ENCODE results near the gene TECR. TPM values are rescaled to one million over a fixed set of nuclear protein-coding genes. Genes with fewer than 3 reads are reported as not detected.

The TECR gene
- total and polyA plus RNA-seq, 2 of the 13 experiments (the other 11 are each of a cell fraction or from before 2014, with no cell fraction given) = 54.9 to 121 TPM

- TF ChIP-seq ZFY (CRISPR knock-in tag; IDR thresholded peaks at IDR 0.05) (peak; percentile 85), RELA (CRISPR knock-in tag; IDR thresholded peaks at IDR 0.05) (0 out of 2 replicates have a peak, but pooled peaks have one; percentile 45), HDAC1 (CRISPR knock-in tag; IDR thresholded peaks at IDR 0.05) (peak; percentile 88), SALL2 (CRISPR knock-in tag; IDR thresholded peaks at IDR 0.05) (no peak), ZNF121 (CRISPR knock-in tag; IDR thresholded peaks at IDR 0.05) (no peak), NPAS2 (CRISPR knock-in tag; IDR thresholded peaks at IDR 0.05; ENCODE audit: borderline replicate concordance) (no peak), MXD4 (CRISPR knock-in tag; IDR thresholded peaks at IDR 0.05) (peak; percentile 63; the same call in 1 of the 2 replicates), MIER3 (CRISPR knock-in tag; IDR thresholded peaks at IDR 0.05; ENCODE audit: borderline replicate concordance) (peak; percentile 59; the same call in 1 of the 2 replicates), KIAA2018 (CRISPR knock-in tag; IDR thresholded peaks at IDR 0.05; ENCODE audit: borderline replicate concordance) (no peak), ZFP37 (CRISPR knock-in tag; IDR thresholded peaks at IDR 0.05; ENCODE audit: borderline replicate concordance) (no peak), ZNF549 (CRISPR knock-in tag; IDR thresholded peaks at IDR 0.05) (no peak), RFXANK (CRISPR knock-in tag; IDR thresholded peaks at IDR 0.05) (0 out of 2 replicates have a peak, but pooled peaks have one; percentile 33), ZNF800 (CRISPR knock-in tag; IDR thresholded peaks at IDR 0.05) (no peak), GPN1 (CRISPR knock-in tag; IDR thresholded peaks at IDR 0.05; ENCODE audit: borderline replicate concordance) (no peak), ZNF225 (CRISPR knock-in tag; IDR thresholded peaks at IDR 0.05) (no peak), SAP130 (CRISPR knock-in tag; IDR thresholded peaks at IDR 0.05; ENCODE audit: low read depth) (peak; percentile 96)
Observed at GRCh38 chr19:14519860-14520407, 9.5 kb upstream of the TECR start (continued).
